GM12878 (cell line): ENCODE measurements around the gene STAG1. TPM values are rescaled to one million over a fixed set of nuclear protein-coding genes. Genes with fewer than 3 reads are reported as not detected.

Experiments
- ATAC-seq: fragments of 200-7000 bp; cut with Tn5 transposase; 3 replicates; pipeline ENCODE4 v1.9.1; 2020; ENCODE audit warnings: mild to moderate bottlenecking, moderate library complexity
- BruUV-seq: library from RNA; stranded (reverse); fragments of 400-500 nt; replicated peaks from 2 replicates; lab custom pipeline; 2021; lab: Mats Ljungman, UMichigan
- CTCF ChIA-PET: fragments of 300-600 bp; sonication (Branson Sonifier 250); formaldehyde crosslinking; extraction: SDS; loops from one replicate; lab custom pipeline; 2021; ENCODE audit warnings: inconsistent platforms; lab: Yijun Ruan, JAX
- POLR2A ChIA-PET: fragments of 350-600 bp; formaldehyde crosslinking; extraction: SDS; loops from one replicate; lab custom pipeline; 2021; ENCODE audit warnings: inconsistent platforms; lab: Charles Lee
- RAD21 ChIA-PET: fragments of 300-600 bp; sonication (Branson Sonifier 250); formaldehyde crosslinking; loops from one replicate; lab custom pipeline; 2023; ENCODE audit warnings: antibody characterized with exemption; ENCODE audit not compliant: unreplicated experiment; lab: Charles Lee
- SMC1A ChIA-PET: fragments of 300-600 bp; sonication (Branson Sonifier 250); formaldehyde crosslinking; loops from one replicate; lab custom pipeline; 2023; ENCODE audit not compliant: unreplicated experiment, uncharacterized antibody; lab: Charles Lee
- DNase-seq: peaks from one replicate; pipeline ENCODE4 v3.0.0-alpha.2; 2011; ENCODE audit warnings: low read depth, low spot score
- FAIRE-seq: peaks from 3 replicates; lab custom pipeline; 2011; peaks lifted over from hg19 to GRCh38; lab: Jason Lieb, UNC
- H2AFZ ChIP-seq: 2 replicates; pipeline ENCODE4 v1.6.0; 2011; ENCODE audit warnings: low read depth, low read length, control low read depth; ENCODE audit not compliant: control insufficient read depth
- H3K27ac ChIP-seq: 2 replicates; pipeline ENCODE4 v1.5.1; 2011; ENCODE audit warnings: control low read depth; ENCODE audit not compliant: control insufficient read depth, insufficient read depth
- H3K27me3 ChIP-seq, 2 experiments: replicated peaks in 1 of 2; 2 replicates each; pipeline versions ENCODE4 v1.6.0 to v1.6.1; 2011; ENCODE audit warnings: low read length in 1 of 2; ENCODE audit not compliant: control insufficient read depth in 2 of 2, insufficient read depth in 2 of 2
- H3K36me3 ChIP-seq, 2 experiments: 2 replicates each; pipeline ENCODE4 v1.5.1; 2011; ENCODE audit warnings: low read length in 1 of 2; ENCODE audit not compliant: control insufficient read depth in 2 of 2, insufficient read depth in 2 of 2
- H3K4me1 ChIP-seq: 2 replicates; pipeline ENCODE4 v1.6.1; 2011; ENCODE audit warnings: mild to moderate bottlenecking, low read length, moderate library complexity, mixed read lengths; ENCODE audit not compliant: control insufficient read depth, insufficient read depth
- H3K4me2 ChIP-seq: 2 replicates; pipeline ENCODE4 v1.6.0; 2011; ENCODE audit warnings: control low read depth; ENCODE audit not compliant: control insufficient read depth, insufficient read depth
- H3K4me3 ChIP-seq: fragments of 200-600 bp; sonication (generic); 2 replicates; pipeline ENCODE4 v1.5.1; 2016
- H3K79me2 ChIP-seq: 2 replicates; pipeline ENCODE4 v1.6.0; 2011; ENCODE audit warnings: low read length; ENCODE audit not compliant: control insufficient read depth, insufficient read depth
- H3K9ac ChIP-seq: 2 replicates; pipeline ENCODE4 v1.8.0; 2011; ENCODE audit warnings: low read length, control low read depth, mixed read lengths; ENCODE audit not compliant: control insufficient read depth, insufficient read depth
- H3K9me3 ChIP-seq: replicated peaks from 3 replicates; pipeline ENCODE4 v1.5.1; 2011; ENCODE audit warnings: mild to moderate bottlenecking, low read length; ENCODE audit not compliant: control insufficient read depth, insufficient read depth
- H4K20me1 ChIP-seq: 2 replicates; pipeline ENCODE4 v1.6.0; 2011; ENCODE audit not compliant: control insufficient read depth, insufficient read depth
- CREB1 ChIP-seq: IDR thresholded peaks from 2 replicates; pipeline ENCODE4 v1.6.1; 2012; ENCODE audit warnings: low read depth, mild to moderate bottlenecking, inconsistent platforms
- CREM ChIP-seq: IDR thresholded peaks from 2 replicates; pipeline ENCODE4 v1.6.1; 2014; ENCODE audit warnings: antibody characterized with exemption, low read depth
- HDAC6 ChIP-seq: fragments of 200-600 bp; sonication (generic); IDR thresholded peaks from one replicate; pipeline ENCODE4 v1.8.0; 2017; ENCODE audit warnings: antibody characterized with exemption; ENCODE audit not compliant: unreplicated experiment
- IRF4 ChIP-seq: IDR thresholded peaks from 2 replicates; pipeline ENCODE4 v1.6.1; 2011; ENCODE audit warnings: low read depth, low read length
- NR2C1 ChIP-seq: fragments of 450-650 bp; IDR thresholded peaks from 2 replicates; pipeline ENCODE4 v1.6.1; 2017; ENCODE audit warnings: antibody characterized with exemption, mild to moderate bottlenecking, moderate library complexity
- RCOR1 ChIP-seq: conservative IDR thresholded peaks from 2 replicates; pipeline ENCODE4 v1.6.1; 2012; ENCODE audit warnings: low read depth, low read length, improper control_type of control experiment
- RELA ChIP-seq: fragments of 450-650 bp; IDR thresholded peaks from 2 replicates; pipeline ENCODE4 v1.8.0; 2014; ENCODE audit warnings: borderline replicate concordance; ENCODE audit not compliant: partially characterized antibody
- TAF1 ChIP-seq: IDR thresholded peaks from 2 replicates; pipeline ENCODE4 v1.6.1; 2011; ENCODE audit warnings: mild to moderate bottlenecking, low read depth, low read length, borderline replicate concordance
- WGBS: methylation state at CpG from one replicate; pipeline ENCODE4 v1.1.6; 2016; ENCODE audit warnings: low lambda C conversion rate; ENCODE audit not compliant: insufficient replicate concordance, insufficient coverage; ENCODE audit errors: missing lambda C conversion rate; 5-methylcytosine and 5-hydroxymethylcytosine counted together
- in situ Hi-C: fragments of 300-500 bp; cut with MboI; formaldehyde crosslinking; loops from 9 replicates; pipeline ENCODE4 v1.14.3; 2018; ENCODE audit warnings: mixed read lengths
- intact Hi-C: fragments of 100-400 bp; cut with micrococcal nuclease; formaldehyde crosslinking; loops from one replicate; pipeline ENCODE4 v1.14.2; 2022; ENCODE audit not compliant: unreplicated experiment
- polyA plus RNA-seq, 11 experiments: library from polyadenylated mRNA; depleted of rRNA in 4 of 11; unstranded in 6 of 11; stranded (reverse) in 5 of 11; fragments of >200 nt; fragmentation: Nextera tagmentation in 4 of 11; fragmentation: Illumina TruSeq in 1 of 11; extraction: Ambion mirVana in 4 of 11; extraction: Trizol in 1 of 11; gene quantifications; 1 replicate in 1 of 11; 2 replicates in 10 of 11; pipeline versions ENCODE4 v1.2.1 to v1.2.3, GENCODE V29; 2011 to 2016; ENCODE audit warnings: inconsistent platforms in 2 of 11, missing spikeins in 2 of 11, low read depth in 1 of 11
- total RNA-seq, 4 experiments: library from RNA; depleted of rRNA in 3 of 4; stranded (reverse); fragments of >200 nt in 3 of 4; fragmentation: Illumina TruSeq in 1 of 4; extraction: Trizol in 1 of 4; gene quantifications; 2 replicates each; pipeline versions ENCODE4 v1.2.1 to v1.2.3, GENCODE V29; 2013 to 2021
- TF ChIP-seq, protein P1 (sequence below): fragments of 150-350 bp; IDR thresholded peaks from 2 replicates; pipeline ENCODE4 v1.6.1; 2014; ENCODE audit warnings: mild to moderate bottlenecking, low read depth, low read length
- TF ChIP-seq, protein P2 (sequence below): IDR thresholded peaks from 2 replicates; pipeline ENCODE4 v1.6.1; 2012; ENCODE audit warnings: improper control_type of control experiment, low read depth, low read length; ENCODE audit not compliant: insufficient replicate concordance

STAG1 gene
- total and polyA plus RNA-seq, 10 of the 15 experiments (the other 5 are each of a cell fraction or from before 2014, with no cell fraction given), result 4.4 to 30.1 (median 20.2) TPM

DNA sequence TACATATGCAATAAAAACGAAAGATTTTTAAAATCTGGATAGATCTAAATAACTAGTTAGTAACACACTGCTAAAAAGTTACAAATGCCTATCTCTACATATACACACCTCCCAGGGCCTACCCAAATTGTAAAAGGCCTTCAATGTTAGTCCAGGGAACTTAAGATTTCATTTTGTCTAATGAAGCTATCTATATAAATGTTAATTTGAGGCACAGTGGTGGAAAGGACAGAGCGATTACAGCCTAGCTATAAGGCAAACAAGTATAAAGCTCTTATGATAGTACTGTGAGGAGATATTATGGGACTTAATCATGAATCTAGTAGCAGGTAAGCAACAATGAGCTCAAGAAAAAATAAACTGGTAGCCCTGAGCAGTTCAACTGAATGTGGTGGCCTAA is 101.7 kb downstream of the STAG1 start (continued):
- TF ChIP-seq CREB1, result no peak
- TF ChIP-seq RCOR1, result no peak
- TF ChIP-seq RELA, result no peak

DNA sequence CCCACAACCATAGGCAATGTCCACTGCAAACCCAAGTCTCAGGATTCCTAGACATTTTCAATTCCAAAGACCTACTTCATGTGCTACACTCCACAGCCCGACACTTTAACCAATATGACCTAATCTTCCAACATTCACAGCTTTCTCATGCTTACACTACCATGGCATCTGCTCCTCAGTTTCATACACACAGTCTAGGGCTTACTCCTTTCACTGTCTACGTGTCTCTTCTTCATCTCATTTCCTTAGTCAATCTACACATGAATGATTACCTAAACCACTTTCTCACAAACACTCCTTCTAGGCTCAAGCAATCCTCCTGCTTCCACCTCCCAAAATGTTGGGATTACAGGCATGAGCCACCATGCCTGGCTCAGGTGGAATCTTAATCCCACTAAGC is 106.3 kb downstream of the STAG1 start:
- Histone ChIP-seq H4K20me1 (no peaks in the 10 kb centered on the region), H3K4me3 (no peak overlapping the region), H3K4me2 (peak overlapping the region; percentile 18), H3K9me3 (no peaks in the 10 kb centered on the region; the same call in 2 of the 3 replicates), H3K4me1 (peaks cover 13% of the 10 kb centered on the region), H3K27ac (peak overlapping the region; percentile 53), H3K79me2 (peaks cover 15% of the 10 kb centered on the region), H2AFZ (peak overlapping the region; percentile 8; the same call in 1 of the 2 replicates), H3K27me3 (no peaks in the 10 kb centered on the region), H3K9ac (no peak overlapping the region), H3K36me3 (no peaks in the 10 kb centered on the region)
- BruUV-seq, result no TSS peak
- ChIA-PET CTCF (no interaction called here), RAD21 (no interaction called here), SMC1A (no interaction called here), POLR2A (no interaction called here)
- TF ChIP-seq, protein P1, sequence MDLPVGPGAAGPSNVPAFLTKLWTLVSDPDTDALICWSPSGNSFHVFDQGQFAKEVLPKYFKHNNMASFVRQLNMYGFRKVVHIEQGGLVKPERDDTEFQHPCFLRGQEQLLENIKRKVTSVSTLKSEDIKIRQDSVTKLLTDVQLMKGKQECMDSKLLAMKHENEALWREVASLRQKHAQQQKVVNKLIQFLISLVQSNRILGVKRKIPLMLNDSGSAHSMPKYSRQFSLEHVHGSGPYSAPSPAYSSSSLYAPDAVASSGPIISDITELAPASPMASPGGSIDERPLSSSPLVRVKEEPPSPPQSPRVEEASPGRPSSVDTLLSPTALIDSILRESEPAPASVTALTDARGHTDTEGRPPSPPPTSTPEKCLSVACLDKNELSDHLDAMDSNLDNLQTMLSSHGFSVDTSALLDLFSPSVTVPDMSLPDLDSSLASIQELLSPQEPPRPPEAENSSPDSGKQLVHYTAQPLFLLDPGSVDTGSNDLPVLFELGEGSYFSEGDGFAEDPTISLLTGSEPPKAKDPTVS, result no peak
- TF ChIP-seq NR2C1 (no peak), TAF1 (no peak), HDAC6 (no peak), CREM (no peak), IRF4 (no peak)
- TF ChIP-seq, protein P2, sequence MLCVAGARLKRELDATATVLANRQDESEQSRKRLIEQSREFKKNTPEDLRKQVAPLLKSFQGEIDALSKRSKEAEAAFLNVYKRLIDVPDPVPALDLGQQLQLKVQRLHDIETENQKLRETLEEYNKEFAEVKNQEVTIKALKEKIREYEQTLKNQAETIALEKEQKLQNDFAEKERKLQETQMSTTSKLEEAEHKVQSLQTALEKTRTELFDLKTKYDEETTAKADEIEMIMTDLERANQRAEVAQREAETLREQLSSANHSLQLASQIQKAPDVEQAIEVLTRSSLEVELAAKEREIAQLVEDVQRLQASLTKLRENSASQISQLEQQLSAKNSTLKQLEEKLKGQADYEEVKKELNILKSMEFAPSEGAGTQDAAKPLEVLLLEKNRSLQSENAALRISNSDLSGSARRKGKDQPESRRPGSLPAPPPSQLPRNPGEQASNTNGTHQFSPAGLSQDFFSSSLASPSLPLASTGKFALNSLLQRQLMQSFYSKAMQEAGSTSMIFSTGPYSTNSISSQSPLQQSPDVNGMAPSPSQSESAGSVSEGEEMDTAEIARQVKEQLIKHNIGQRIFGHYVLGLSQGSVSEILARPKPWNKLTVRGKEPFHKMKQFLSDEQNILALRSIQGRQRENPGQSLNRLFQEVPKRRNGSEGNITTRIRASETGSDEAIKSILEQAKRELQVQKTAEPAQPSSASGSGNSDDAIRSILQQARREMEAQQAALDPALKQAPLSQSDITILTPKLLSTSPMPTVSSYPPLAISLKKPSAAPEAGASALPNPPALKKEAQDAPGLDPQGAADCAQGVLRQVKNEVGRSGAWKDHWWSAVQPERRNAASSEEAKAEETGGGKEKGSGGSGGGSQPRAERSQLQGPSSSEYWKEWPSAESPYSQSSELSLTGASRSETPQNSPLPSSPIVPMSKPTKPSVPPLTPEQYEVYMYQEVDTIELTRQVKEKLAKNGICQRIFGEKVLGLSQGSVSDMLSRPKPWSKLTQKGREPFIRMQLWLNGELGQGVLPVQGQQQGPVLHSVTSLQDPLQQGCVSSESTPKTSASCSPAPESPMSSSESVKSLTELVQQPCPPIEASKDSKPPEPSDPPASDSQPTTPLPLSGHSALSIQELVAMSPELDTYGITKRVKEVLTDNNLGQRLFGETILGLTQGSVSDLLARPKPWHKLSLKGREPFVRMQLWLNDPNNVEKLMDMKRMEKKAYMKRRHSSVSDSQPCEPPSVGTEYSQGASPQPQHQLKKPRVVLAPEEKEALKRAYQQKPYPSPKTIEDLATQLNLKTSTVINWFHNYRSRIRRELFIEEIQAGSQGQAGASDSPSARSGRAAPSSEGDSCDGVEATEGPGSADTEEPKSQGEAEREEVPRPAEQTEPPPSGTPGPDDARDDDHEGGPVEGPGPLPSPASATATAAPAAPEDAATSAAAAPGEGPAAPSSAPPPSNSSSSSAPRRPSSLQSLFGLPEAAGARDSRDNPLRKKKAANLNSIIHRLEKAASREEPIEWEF, result no peak
- in situ Hi-C loops (no loop called here), intact Hi-C loops (no loop called here)
- WGBS, result 36% methylated on average over 2 of the region's 2 CpGs
- DNase-seq (peak; percentile 24), ATAC-seq (peak; percentile 49), FAIRE-seq (no peak)
